Neural progenitor cell (in vitro differentiated cells): Measurements from ENCODE around the gene ARHGAP30. TPM values are rescaled to one million over a fixed set of nuclear protein-coding genes. Genes with fewer than 3 reads are reported as not detected.

Source experiments
- DNase-seq: peaks from one replicate; pipeline ENCODE4 v3.0.0-alpha.2; 2016; ENCODE audit warnings: low spot score
- H2AFZ ChIP-seq: fragments of 200-600 bp; sonication (generic); replicated peaks from 2 replicates; pipeline ENCODE4 v1.6.1; 2016; ENCODE audit warnings: antibody characterized with exemption
- H3F3A ChIP-seq: fragments of 200-600 bp; sonication (generic); 2 replicates; pipeline ENCODE4 v1.6.1; 2016; ENCODE audit warnings: antibody characterized with exemption, low read depth
- H3K27ac ChIP-seq: fragments of 200-600 bp; sonication (generic); 2 replicates; pipeline ENCODE4 v1.5.1; 2016; ENCODE audit warnings: mild to moderate bottlenecking
- H3K27me3 ChIP-seq: fragments of 200-600 bp; sonication (generic); 2 replicates; pipeline ENCODE4 v1.6.1; 2016; ENCODE audit warnings: mild to moderate bottlenecking, moderate library complexity
- H3K36me3 ChIP-seq: fragments of 200-600 bp; sonication (generic); 2 replicates; pipeline ENCODE4 v1.5.1; 2016
- H3K4me1 ChIP-seq: fragments of 200-600 bp; sonication (generic); 2 replicates; pipeline ENCODE4 v1.6.1; 2016; ENCODE audit warnings: mixed run types
- H3K4me2 ChIP-seq: fragments of 200-600 bp; sonication (generic); 2 replicates; pipeline ENCODE4 v1.6.1; 2016
- H3K4me3 ChIP-seq: fragments of 200-600 bp; sonication (generic); 2 replicates; pipeline ENCODE4 v1.5.1; 2016
- H3K79me2 ChIP-seq: fragments of 200-600 bp; sonication (generic); 2 replicates; pipeline ENCODE4 v1.6.1; 2016; ENCODE audit warnings: low read depth
- H3K9ac ChIP-seq: fragments of 200-600 bp; sonication (generic); 2 replicates; pipeline ENCODE4 v1.6.1; 2016
- H3K9me3 ChIP-seq: fragments of 200-600 bp; sonication (generic); 2 replicates; pipeline ENCODE4 v1.5.1; 2016; ENCODE audit warnings: low read depth
- H4K20me1 ChIP-seq: fragments of 200-600 bp; sonication (generic); 2 replicates; pipeline ENCODE4 v1.6.1; 2016; ENCODE audit warnings: low read depth
- H3K27ac Mint-ChIP-seq: 3 replicates; pipeline ENCODE4 v1.8.0; 2021; ENCODE audit warnings: mixed read lengths
- H3K27me3 Mint-ChIP-seq: 2 replicates; pipeline ENCODE4 v1.8.0; 2022; ENCODE audit warnings: low read depth, mild to moderate bottlenecking, inconsistent platforms, moderate library complexity, mixed read lengths; ENCODE audit not compliant: insufficient read depth
- H3K36me3 Mint-ChIP-seq: 3 replicates; pipeline ENCODE4 v1.8.0; 2021; ENCODE audit warnings: mixed read lengths
- H3K4me1 Mint-ChIP-seq: 3 replicates; pipeline ENCODE4 v1.8.0; 2021; ENCODE audit warnings: mixed read lengths
- H3K4me3 Mint-ChIP-seq: 3 replicates; pipeline ENCODE4 v1.8.0; 2021; ENCODE audit warnings: mild to moderate bottlenecking, moderate library complexity, mixed read lengths
- H3K9me3 Mint-ChIP-seq: 3 replicates; pipeline ENCODE4 v1.8.0; 2020; ENCODE audit warnings: mixed read lengths
- CTCF ChIP-seq: fragments of 200-600 bp; sonication (generic); IDR thresholded peaks from 2 replicates; pipeline ENCODE4 v1.5.1; 2017; ENCODE audit warnings: antibody characterized with exemption, mild to moderate bottlenecking
- EZH2 ChIP-seq: fragments of 200-600 bp; sonication (generic); IDR thresholded peaks from 2 replicates; pipeline ENCODE4 v1.6.1; 2017; ENCODE audit warnings: antibody characterized with exemption, mild to moderate bottlenecking, moderate library complexity
- EZH2phosphoT487 ChIP-seq: fragments of 200-600 bp; sonication (generic); IDR thresholded peaks from 2 replicates; pipeline ENCODE4 v1.6.1; 2017; ENCODE audit warnings: antibody characterized with exemption
- total RNA-seq: library from RNA; depleted of rRNA; stranded (reverse); fragments of >200 nt; gene quantifications from 2 replicates; pipeline ENCODE4 v1.2.3, GENCODE V29; 2015; ENCODE audit warnings: low replicate concordance

Gene ARHGAP30
- total RNA-seq, 1 donor from 2014 or later = not detected

GRCh38 chr1:161037661-161038522 is 31.8 kb downstream of the ARHGAP30 start:
- TF ChIP-seq EZH2 = no peak
- no peak for TF ChIP-seq EZH2phosphoT487
- no peak for TF ChIP-seq CTCF
- H3K36me3 Mint-ChIP-seq = peaks cover 24% of the 10 kb centered on the region
- H3K9me3 Mint-ChIP-seq = no peaks in the 10 kb centered on the region
- H3K4me3 Mint-ChIP-seq = no peak overlapping the region
- H3K4me1 Mint-ChIP-seq = peaks cover 9% of the 10 kb centered on the region
- peaks cover 2% of the 10 kb centered on the region for H3K27me3 Mint-ChIP-seq
- H3K9me3 ChIP-seq = no peaks in the 10 kb centered on the region
- no peaks in the 10 kb centered on the region for H3K27me3 ChIP-seq
- H3K4me3 ChIP-seq = peak overlapping the region; percentile 84
- DNase-seq = peak; percentile 68
- H4K20me1 ChIP-seq = peaks cover 9% of the 10 kb centered on the region
- peaks cover 4% of the 10 kb centered on the region for H3K79me2 ChIP-seq
- H3K4me1 ChIP-seq = peaks cover 15% of the 10 kb centered on the region
- H3K9ac ChIP-seq = no peak overlapping the region
- H3K27ac ChIP-seq = no peak overlapping the region
- no peaks in the 10 kb centered on the region for H3K36me3 ChIP-seq
- H3F3A ChIP-seq = peaks cover 31% of the 10 kb centered on the region
- no peak overlapping the region for H3K27ac Mint-ChIP-seq
- H2AFZ ChIP-seq = peak overlapping the region; percentile 74
- peak overlapping the region; percentile 84 for H3K4me2 ChIP-seq

- Histone ChIP-seq H3K79me2 (no peaks in the 10 kb centered on the region), H2AFZ (no peak overlapping the region), H3K4me2 (no peak overlapping the region), H3K4me3 (no peak overlapping the region), H3K4me1 (peaks cover 12% of the 10 kb centered on the region), H3K9me3 (no peaks in the 10 kb centered on the region), H3F3A (peaks cover 16% of the 10 kb centered on the region), H3K36me3 (no peaks in the 10 kb centered on the region), H4K20me1 (peaks cover 9% of the 10 kb centered on the region), H3K27ac (no peak overlapping the region), H3K9ac (no peak overlapping the region), H3K27me3 (no peaks in the 10 kb centered on the region)
- DNase-seq = no peak
- H3K4me1 Mint-ChIP-seq = peaks cover 9% of the 10 kb centered on the region
- H3K9me3 Mint-ChIP-seq = peaks cover 2% of the 10 kb centered on the region
- H3K27ac Mint-ChIP-seq = no peak overlapping the region
- H3K36me3 Mint-ChIP-seq = no peaks in the 10 kb centered on the region
- H3K4me3 Mint-ChIP-seq = no peak overlapping the region
- H3K27me3 Mint-ChIP-seq = peaks cover 2% of the 10 kb centered on the region
- no peak for TF ChIP-seq CTCF
- no peak for TF ChIP-seq EZH2
- TF ChIP-seq EZH2phosphoT487 = no peak
These were observed 35.9 kb downstream of the ARHGAP30 start for GRCh38 chr1:161033751-161034150.

GRCh38 chr1:161032409-161032808 is 37.3 kb downstream of the ARHGAP30 start:
- H3K27ac Mint-ChIP-seq = no peak overlapping the region
- H3K4me3 Mint-ChIP-seq = no peak overlapping the region
- Histone ChIP-seq H3F3A (peaks cover 3% of the 10 kb centered on the region), H3K4me3 (no peak overlapping the region), H3K27ac (no peak overlapping the region), H3K9ac (no peak overlapping the region), H3K4me1 (peaks cover 4% of the 10 kb centered on the region), H3K79me2 (no peaks in the 10 kb centered on the region), H3K9me3 (no peaks in the 10 kb centered on the region), H3K36me3 (no peaks in the 10 kb centered on the region), H2AFZ (no peak overlapping the region), H4K20me1 (no peaks in the 10 kb centered on the region), H3K27me3 (no peaks in the 10 kb centered on the region), H3K4me2 (no peak overlapping the region)
- no peaks in the 10 kb centered on the region for H3K36me3 Mint-ChIP-seq
- peaks cover 2% of the 10 kb centered on the region for H3K27me3 Mint-ChIP-seq
- no peak for DNase-seq
- peaks cover 5% of the 10 kb centered on the region for H3K9me3 Mint-ChIP-seq
- H3K4me1 Mint-ChIP-seq = peaks cover 5% of the 10 kb centered on the region
- TF ChIP-seq EZH2 (no peak), CTCF (no peak)
